Neural cell (in vitro differentiated cells): Measurements from ENCODE around the gene PRMT2. TPM values are rescaled to one million over a fixed set of nuclear protein-coding genes. Genes with fewer than 3 reads are reported as not detected.

Experiments used
- H2AFZ ChIP-seq: fragments of 200-600, 300-800 bp; sonication (generic), shearing (Covaris generic); 2 replicates; pipeline ENCODE4 v1.6.0; 2014; ENCODE audit warnings: low read depth, mild to moderate bottlenecking, antibody characterized with exemption, low read length, moderate library complexity
- H3F3A ChIP-seq: fragments of 200-600 bp; shearing (Covaris generic); 2 replicates; pipeline ENCODE4 v1.6.1; 2016; ENCODE audit warnings: mild to moderate bottlenecking, moderate library complexity, mixed read lengths, antibody characterized with exemption, low read length; ENCODE audit not compliant: insufficient read depth, poor library complexity, severe bottlenecking
- H3K27ac ChIP-seq: fragments of 200-600, 300-800 bp; sonication (generic), shearing (Covaris generic); 2 replicates; pipeline ENCODE4 v1.5.1; 2014; ENCODE audit warnings: mild to moderate bottlenecking, low read length, moderate library complexity
- H3K27me3 ChIP-seq: fragments of 300-800, 200-600 bp; sonication (generic), shearing (Covaris generic); 2 replicates; pipeline ENCODE4 v1.6.0; 2014; ENCODE audit warnings: mild to moderate bottlenecking, low read depth, low read length, moderate library complexity; ENCODE audit not compliant: insufficient read depth
- H3K36me3 ChIP-seq: fragments of 300-800, 200-600 bp; sonication (generic), shearing (Covaris generic); 2 replicates; pipeline ENCODE4 v1.5.1; 2014; ENCODE audit warnings: mild to moderate bottlenecking, antibody characterized with exemption, low read length, moderate library complexity; ENCODE audit not compliant: insufficient read depth
- H3K4me2 ChIP-seq: fragments of 300-800, 200-600 bp; sonication (generic), shearing (Covaris generic); 2 replicates; pipeline ENCODE4 v1.6.0; 2014; ENCODE audit warnings: mild to moderate bottlenecking, low read length
- H3K4me3 ChIP-seq: fragments of 300-800, 200-600 bp; sonication (generic), shearing (Covaris generic); 2 replicates; pipeline ENCODE4 v1.5.1; 2014; ENCODE audit warnings: mild to moderate bottlenecking, low read length, moderate library complexity
- H3K79me2 ChIP-seq: fragments of 200-600 bp; shearing (Covaris generic); replicated peaks from 2 replicates; pipeline ENCODE4 v1.6.0; 2014; ENCODE audit warnings: mild to moderate bottlenecking, low read length, moderate library complexity; ENCODE audit not compliant: insufficient read depth
- H3K9ac ChIP-seq: fragments of 300-800, 200-600 bp; sonication (generic), shearing (Covaris generic); 2 replicates; pipeline ENCODE4 v1.6.1; 2016; ENCODE audit warnings: mild to moderate bottlenecking, low read length, mixed read lengths
- H3K9me2 ChIP-seq: fragments of 200-600 bp; shearing (Covaris generic); 2 replicates; pipeline ENCODE4 v1.6.1; 2016; ENCODE audit warnings: mild to moderate bottlenecking, low read length, mixed read lengths; ENCODE audit not compliant: insufficient read depth
- H3K9me3 ChIP-seq: fragments of 200-600, 300-800 bp; sonication (generic), shearing (Covaris generic); 2 replicates; pipeline ENCODE4 v1.6.1; 2016; ENCODE audit warnings: mild to moderate bottlenecking, mixed run types, low read length, moderate library complexity, mixed read lengths
- H4K20me1 ChIP-seq: fragments of 200-600 bp; shearing (Covaris generic); 2 replicates; pipeline ENCODE4 v1.6.1; 2016; ENCODE audit warnings: mild to moderate bottlenecking, mixed run types; ENCODE audit not compliant: insufficient read depth
- CTCF ChIP-seq: fragments of 450-650 bp; IDR thresholded peaks from 2 replicates; pipeline ENCODE4 v1.5.1; 2014; ENCODE audit warnings: antibody characterized with exemption, mild to moderate bottlenecking, moderate library complexity; ENCODE audit not compliant: poor library complexity, severe bottlenecking
- EP300 ChIP-seq: fragments of 450-650 bp; conservative IDR thresholded peaks from 2 replicates; pipeline ENCODE4 v1.6.1; 2014; ENCODE audit warnings: antibody characterized with exemption, mild to moderate bottlenecking, moderate library complexity; ENCODE audit not compliant: poor library complexity, severe bottlenecking
- EZH2 ChIP-seq: fragments of 200-600, 300-800 bp; shearing (Covaris generic), sonication (generic); IDR thresholded peaks from 2 replicates; pipeline ENCODE4 v1.6.1; 2014; ENCODE audit warnings: antibody characterized with exemption, low read length, borderline replicate concordance, mild to moderate bottlenecking; ENCODE audit not compliant: insufficient read depth, poor library complexity, severe bottlenecking
- MXI1 ChIP-seq: fragments of 450-650 bp; conservative IDR thresholded peaks from 2 replicates; pipeline ENCODE4 v1.6.1; 2014; ENCODE audit warnings: antibody characterized with exemption, mild to moderate bottlenecking; ENCODE audit not compliant: poor library complexity, severe bottlenecking
- POLR2AphosphoS5 ChIP-seq: IDR thresholded peaks from 2 replicates; pipeline ENCODE4 v1.6.1; 2012
- RAD21 ChIP-seq: fragments of 450-650 bp; conservative IDR thresholded peaks from 2 replicates; pipeline ENCODE4 v1.6.1; 2014; ENCODE audit warnings: antibody characterized with exemption, mild to moderate bottlenecking, moderate library complexity
- REST ChIP-seq: IDR thresholded peaks from 2 replicates; pipeline ENCODE4 v1.6.1; 2012; ENCODE audit warnings: borderline replicate concordance
- SMC3 ChIP-seq: fragments of 450-650 bp; conservative IDR thresholded peaks from 2 replicates; pipeline ENCODE4 v1.6.1; 2014; ENCODE audit warnings: antibody characterized with exemption, mild to moderate bottlenecking, moderate library complexity; ENCODE audit not compliant: poor library complexity
- TAF1 ChIP-seq: IDR thresholded peaks from 2 replicates; pipeline ENCODE4 v1.6.1; 2012; ENCODE audit warnings: low read depth
- polyA plus RNA-seq: library from polyadenylated mRNA; depleted of rRNA; stranded (reverse); fragments of >200 nt; gene quantifications from 2 replicates; pipeline ENCODE4 v1.2.3, GENCODE V29; 2014

Gene PRMT2
- polyA plus RNA-seq, 1 donor from 2014 or later = 313 TPM

GRCh38 chr21:46664316-46664995, 29.0 kb downstream of the PRMT2 start:
- Histone ChIP-seq H3K27ac (no peak overlapping the region), H3K9ac (no peak overlapping the region), H2AFZ (no peak overlapping the region), H3K79me2 (no peaks in the 10 kb centered on the region), H3K4me2 (no peak overlapping the region), H3K27me3 (peaks cover 16% of the 10 kb centered on the region), H3F3A (no peaks in the 10 kb centered on the region), H3K9me3 (no peaks in the 10 kb centered on the region), H3K36me3 (no peaks in the 10 kb centered on the region), H4K20me1 (no peaks in the 10 kb centered on the region), H3K4me3 (no peak overlapping the region), H3K9me2 (no peaks in the 10 kb centered on the region)
- TF ChIP-seq EP300 (no peak), CTCF (no peak), REST (no peak), SMC3 (no peak), TAF1 (no peak), POLR2AphosphoS5 (no peak), EZH2 (no peak), RAD21 (no peak), MXI1 (no peak)

GRCh38 chr21:46665566-46665965, 30.1 kb downstream of the PRMT2 start:
- Histone ChIP-seq H3F3A (no peaks in the 10 kb centered on the region), H3K27me3 (peaks cover 16% of the 10 kb centered on the region)

More at GRCh38 chr21:46665566-46665965, 30.1 kb downstream of the PRMT2 start:
- Histone ChIP-seq H3K27ac (no peak overlapping the region), H3K79me2 (no peaks in the 10 kb centered on the region), H2AFZ (no peak overlapping the region), H3K4me2 (no peak overlapping the region), H3K4me3 (no peak overlapping the region), H3K36me3 (no peaks in the 10 kb centered on the region), H3K9me2 (no peaks in the 10 kb centered on the region), H4K20me1 (no peaks in the 10 kb centered on the region), H3K9me3 (no peaks in the 10 kb centered on the region), H3K9ac (no peak overlapping the region)
- TF ChIP-seq RAD21 (no peak), SMC3 (no peak), TAF1 (no peak), EZH2 (no peak), CTCF (no peak), MXI1 (no peak), POLR2AphosphoS5 (no peak)
